Gastrocnemius medialis (tissue), 4 donors: ENCODE data around the gene TRIO. TPM values are rescaled to one million over a fixed set of nuclear protein-coding genes. Genes with fewer than 3 reads are reported as not detected.

ENCODE experiments used
- ATAC-seq, 2 donors: fragments of 150-250 bp; one replicate each; pipeline ENCODE4 v1.9.1; 2016
- DNase-seq, 2 donors: peaks; one replicate each; pipeline ENCODE4 v3.0.0-alpha.2; 2019
- H3K27ac ChIP-seq, 4 donors: fragments of 200-600 bp; sonication (generic); 1 replicate in 1 of 4; 2 replicates in 3 of 4; pipeline ENCODE4 v1.5.1; 2016 to 2018; ENCODE audit warnings: mild to moderate bottlenecking in 2 of 4, moderate library complexity in 1 of 4
- H3K27me3 ChIP-seq, 3 donors: fragments of 200-600 bp; sonication (generic) in 2 of 3; 1 replicate in 1 of 3; 2 replicates in 2 of 3; pipeline versions ENCODE4 v1.5.1 to v1.6.0; 2016 to 2019; ENCODE audit warnings: mild to moderate bottlenecking in 1 of 3, moderate library complexity in 1 of 3
- H3K36me3 ChIP-seq, 2 donors: fragments of 200-600 bp; sonication (generic) in 1 of 2; one replicate each; pipeline ENCODE4 v1.5.1; 2017 to 2018
- H3K4me1 ChIP-seq, 2 donors: fragments of 200-600 bp; sonication (generic) in 1 of 2; one replicate each; pipeline ENCODE4 v1.5.1; 2016 to 2017; ENCODE audit warnings: mild to moderate bottlenecking in 2 of 2
- H3K4me3 ChIP-seq, 4 donors: fragments of 200-600 bp; sonication (generic) in 3 of 4; 1 replicate in 1 of 4; 2 replicates in 3 of 4; pipeline ENCODE4 v1.5.1; 2016 to 2019; ENCODE audit warnings: mild to moderate bottlenecking in 2 of 4
- H3K9me3 ChIP-seq, 3 donors: fragments of 200-600 bp; sonication (generic) in 2 of 3; 1 replicate in 1 of 3; 2 replicates in 2 of 3; pipeline ENCODE4 v1.5.1; 2016 to 2019
- CTCF ChIP-seq, 5 experiments: fragments of 450-650 bp in 3 of 5; fragments of 200-600 bp in 2 of 5; sonication (generic) in 2 of 5; IDR thresholded peaks in 4 of 5; conservative IDR thresholded peaks in 1 of 5; 1 replicate in 4 of 5; 2 replicates in 1 of 5; pipeline ENCODE4 v1.5.1; 2016 to 2019; ENCODE audit warnings: antibody characterized with exemption in 5 of 5, mild to moderate bottlenecking in 3 of 5, moderate library complexity in 3 of 5
- POLR2A ChIP-seq, 2 donors: fragments of 450-650 bp; IDR thresholded peaks; one replicate each; pipeline ENCODE4 v1.6.1; 2017; ENCODE audit warnings: antibody characterized with exemption in 2 of 2, mild to moderate bottlenecking in 2 of 2, moderate library complexity in 2 of 2
- in situ Hi-C, 4 donors: fragments of 200-750 bp; cut with MboI; loops; one replicate each; pipeline versions ENCODE4 v1.15.0 to v1.8.0; 2017; ENCODE audit warnings: low sequenced_read_pairs in 4 of 4
- intact Hi-C: fragments of 100-400 bp; cut with DNase I; formaldehyde crosslinking; loops from one replicate; pipeline ENCODE4 v1.15.1; 2023; ENCODE audit warnings: low total_unique reads
- total RNA-seq, 4 donors: library from RNA; depleted of rRNA; stranded (reverse); fragments of >200 nt; gene quantifications; one replicate each; pipeline versions ENCODE4 v1.1.0 to v1.2.3, GENCODE V29; 2016

Gene TRIO
- total RNA-seq, 4 donors from 2014 or later, result 31.5 to 57.5 (median 50.4) TPM

- H3K9me3 ChIP-seq, result no peaks in the 10 kb centered on the region
- in situ Hi-C loops, result loop anchor here in 2 of 4 donors (10.0 to 25.0 kb wide), 2 partner anchors 118 to 560 kb away; partner anchors contain the start of gene OTULIN (in 1 of the 2)
These were observed 40.5 kb upstream of the TRIO start for GRCh38 chr5:14102666-14103065.

GRCh38 chr5:14105718-14106410, 37.3 kb upstream of the TRIO start:
- Histone ChIP-seq H3K4me3 (no peak overlapping the region), H3K27ac (no peak overlapping the region), H3K9me3 (no peaks in the 10 kb centered on the region), H3K27me3 (no peaks in the 10 kb centered on the region), H3K36me3 (no peaks in the 10 kb centered on the region), H3K4me1 (no peaks in the 10 kb centered on the region)
- no peak for TF ChIP-seq POLR2A (IDR thresholded peaks at IDR 0.05)
- DNase-seq (no peak), ATAC-seq (no peak)
- in situ Hi-C loops (loop anchor here in 3 of 4 donors (5.0 to 25.0 kb wide), 4 partner anchors 121 to 556 kb away; partner anchors contain the start of gene OTULIN (in 1 of the 3)), intact Hi-C loops (loop anchor here (5.0 kb wide), 3 partner anchors 36 to 246 kb away; partner anchors contain the start of gene TRIO)

More at GRCh38 chr5:14102666-14103065, 40.5 kb upstream of the TRIO start:
- TF ChIP-seq POLR2A (IDR thresholded peaks at IDR 0.05), result no peak
- TF ChIP-seq CTCF (IDR thresholded peaks at IDR 0.05 in 4 of 5, conservative IDR thresholded peaks at IDR 0.05 in 1 of 5), result no peak
- no peaks in the 10 kb centered on the region for H3K27me3 ChIP-seq
- ATAC-seq (no peak), DNase-seq (no peak)
- H3K27ac ChIP-seq, result no peak overlapping the region
- no peaks in the 10 kb centered on the region for H3K4me1 ChIP-seq
- H3K4me3 ChIP-seq, result no peak overlapping the region
- H3K36me3 ChIP-seq, result no peaks in the 10 kb centered on the region
- intact Hi-C loops, result no loop called here

GRCh38 chr5:14107536-14107935, 35.6 kb upstream of the TRIO start:
- H3K27ac ChIP-seq, result no peak overlapping the region
- no peak for ATAC-seq
- H3K9me3 ChIP-seq, result no peaks in the 10 kb centered on the region
- no peaks in the 10 kb centered on the region for H3K27me3 ChIP-seq
- intact Hi-C loops (loop anchor here (5.0 kb wide), 3 partner anchors 35 to 245 kb away; partner anchors contain the start of gene TRIO), in situ Hi-C loops (loop anchor here in 3 of 4 donors (5.0 to 25.0 kb wide), 4 partner anchors 123 to 555 kb away; partner anchors contain the start of gene OTULIN (in 1 of the 3))
- no peak overlapping the region for H3K4me3 ChIP-seq
- TF ChIP-seq POLR2A (IDR thresholded peaks at IDR 0.05), result no peak
- no peak for TF ChIP-seq CTCF (IDR thresholded peaks at IDR 0.05 in 4 of 5, conservative IDR thresholded peaks at IDR 0.05 in 1 of 5)
- DNase-seq, result no peak
- no peaks in the 10 kb centered on the region for H3K4me1 ChIP-seq
- H3K36me3 ChIP-seq, result no peaks in the 10 kb centered on the region

GRCh38 chr5:14108170-14108996, 34.8 kb upstream of the TRIO start:
- H3K4me3 ChIP-seq, result peak overlapping the region in 1 of 4 donors; percentile 4
- H3K9me3 ChIP-seq, result no peaks in the 10 kb centered on the region
- H3K36me3 ChIP-seq, result no peaks in the 10 kb centered on the region
- DNase-seq (peak; percentile 39 to 52), ATAC-seq (peak; percentile 85 to 90)
- intact Hi-C loops, result loop anchor here (1.0 to 5.0 kb wide), 4 partner anchors 34 to 244 kb away; partner anchors contain the start of gene TRIO
- H3K27me3 ChIP-seq, result no peaks in the 10 kb centered on the region
- TF ChIP-seq CTCF (IDR thresholded peaks at IDR 0.05 in 4 of 5, conservative IDR thresholded peaks at IDR 0.05 in 1 of 5) (peak; percentile 49 to 85 (median 66)), POLR2A (IDR thresholded peaks at IDR 0.05) (no peak)
- no peaks in the 10 kb centered on the region for H3K4me1 ChIP-seq
- in situ Hi-C loops, result loop anchor here in 3 of 4 donors (5.0 to 25.0 kb wide), 4 partner anchors 124 to 554 kb away; partner anchors contain the start of gene OTULIN (in 1 of the 3)
- H3K27ac ChIP-seq, result peak overlapping the region in 1 of 4 donors; percentile 10
